K562 (cell line): ENCODE results near the gene CD46. TPM values are rescaled to one million over a fixed set of nuclear protein-coding genes. Genes with fewer than 3 reads are reported as not detected.

Source experiments
- ATF1 ChIP-seq, 2 experiments: fragments of 450-650 bp in 1 of 2; IDR thresholded peaks; 2 replicates each; pipeline ENCODE4 v1.6.1; 2016; ENCODE audit warnings: missing compliant biosample characterization in 1 of 2, missing genetic modification characterization in 1 of 2
- BRD4 ChIP-seq: fragments of 200-600 bp; sonication (generic); IDR thresholded peaks from 2 replicates; pipeline ENCODE4 v1.6.1; 2017; ENCODE audit warnings: inconsistent platforms
- CXXC5 ChIP-seq: fragments of 250-450 bp; sonication (Bioruptor Pico); IDR thresholded peaks from 2 replicates; pipeline ENCODE4 v1.8.0; 2022; ENCODE audit warnings: inconsistent platforms, mild to moderate bottlenecking, moderate library complexity
- FOSL1 ChIP-seq: fragments of 200-800 bp; sonication (Bioruptor generic); conservative IDR thresholded peaks from 2 replicates; pipeline ENCODE4 v1.6.1; 2016; ENCODE audit warnings: missing genetic modification characterization, missing compliant biosample characterization
- FOXM1 ChIP-seq, 2 experiments: fragments of 450-650 bp in 1 of 2; sonication (generic) in 1 of 2; formaldehyde crosslinking in 1 of 2; IDR thresholded peaks; 2 replicates each; pipeline versions ENCODE4 v1.6.1 to v1.9.0; 2017 to 2022; ENCODE audit warnings: low read depth in 2 of 2, mild to moderate bottlenecking in 2 of 2, missing genetic modification reagents in 1 of 2, moderate library complexity in 1 of 2
- MED1 ChIP-seq: sonication (generic); formaldehyde crosslinking; IDR thresholded peaks from 2 replicates; pipeline ENCODE4 v1.8.1; 2023; ENCODE audit warnings: missing genetic modification reagents, borderline replicate concordance
- MTA3 ChIP-seq: fragments of 450-650 bp; formaldehyde crosslinking; IDR thresholded peaks from 2 replicates; pipeline ENCODE4 v1.6.1; 2017; ENCODE audit warnings: mild to moderate bottlenecking, borderline replicate concordance
- NFXL1 ChIP-seq: fragments of 450-650 bp; formaldehyde crosslinking; IDR thresholded peaks from 2 replicates; pipeline ENCODE4 v1.4.0; 2021; ENCODE audit warnings: mild to moderate bottlenecking
- NR2F6 ChIP-seq: fragments of 450-650 bp; formaldehyde crosslinking; IDR thresholded peaks from 2 replicates; pipeline ENCODE4 v1.4.0; 2020; ENCODE audit warnings: mild to moderate bottlenecking
- WHSC1 ChIP-seq: IDR thresholded peaks from one replicate; pipeline ENCODE4 v1.6.1; 2012; ENCODE audit warnings: low read length, control low read depth, inconsistent platforms
- YBX1 ChIP-seq: fragments of 450-650 bp; IDR thresholded peaks from 2 replicates; pipeline ENCODE4 v1.7.1; 2016; ENCODE audit warnings: mild to moderate bottlenecking
- ZC3H8 ChIP-seq: fragments of 450-650 bp; IDR thresholded peaks from 2 replicates; pipeline ENCODE4 v1.6.1; 2017
- polyA plus RNA-seq, 8 experiments: library from polyadenylated mRNA; depleted of rRNA in 4 of 8; stranded (reverse) in 5 of 8; unstranded in 3 of 8; fragments of >200 nt; fragmentation: Nextera tagmentation in 2 of 8; fragmentation: Illumina TruSeq in 1 of 8; extraction: Ambion mirVana in 2 of 8; extraction: Trizol in 1 of 8; gene quantifications; 2 replicates each; pipeline versions ENCODE4 v1.2.1 to v1.2.3, GENCODE V29; 2011 to 2014; ENCODE audit warnings: inconsistent platforms in 1 of 8, missing spikeins in 1 of 8
- total RNA-seq, 7 experiments: library from RNA; depleted of rRNA in 6 of 7; stranded (reverse); fragments of >200 nt in 6 of 7; fragmentation: Illumina TruSeq in 2 of 7; extraction: Trizol in 2 of 7; gene quantifications; 2 replicates each; pipeline versions ENCODE4 v1.2.1 to v1.2.3, GENCODE V29; 2011 to 2021; ENCODE audit warnings: low replicate concordance in 1 of 7
- TF ChIP-seq, protein P1 (sequence below): fragments of 450-650 bp; IDR thresholded peaks from 2 replicates; pipeline ENCODE4 v1.7.0; 2016; ENCODE audit warnings: borderline replicate concordance
- TF ChIP-seq, protein P2 (sequence below): fragments of 250-450 bp; sonication (Bioruptor Pico); IDR thresholded peaks from 2 replicates; pipeline ENCODE4 v1.4.0; 2020; ENCODE audit warnings: borderline replicate concordance
- TF ChIP-seq, protein P3 (sequence below): sonication (generic); formaldehyde crosslinking; IDR thresholded peaks from 2 replicates; pipeline ENCODE4 v1.8.0; 2022; ENCODE audit warnings: missing genetic modification reagents, mild to moderate bottlenecking, moderate library complexity, borderline replicate concordance
- TF ChIP-seq, protein P4 (sequence below): fragments of 250-450 bp; sonication (Bioruptor Pico); IDR thresholded peaks from 2 replicates; pipeline ENCODE4 v1.8.0; 2022; ENCODE audit warnings: inconsistent platforms
- TF ChIP-seq, protein P5 (sequence below): sonication (generic); formaldehyde crosslinking; IDR thresholded peaks from 2 replicates; pipeline ENCODE4 v1.8.1; 2023; ENCODE audit warnings: mild to moderate bottlenecking, missing genetic modification reagents
- TF ChIP-seq, protein P6 (sequence below): fragments of 250-450 bp; sonication (Bioruptor Pico); IDR thresholded peaks from 2 replicates; pipeline ENCODE4 v1.4.0; 2020; ENCODE audit warnings: mild to moderate bottlenecking, moderate library complexity

CD46 gene
- total and polyA plus RNA-seq, 9 of the 15 experiments (the other 6 are each of a cell fraction or from before 2014, with no cell fraction given) = 87.9 to 374 (median 156) TPM

DNA sequence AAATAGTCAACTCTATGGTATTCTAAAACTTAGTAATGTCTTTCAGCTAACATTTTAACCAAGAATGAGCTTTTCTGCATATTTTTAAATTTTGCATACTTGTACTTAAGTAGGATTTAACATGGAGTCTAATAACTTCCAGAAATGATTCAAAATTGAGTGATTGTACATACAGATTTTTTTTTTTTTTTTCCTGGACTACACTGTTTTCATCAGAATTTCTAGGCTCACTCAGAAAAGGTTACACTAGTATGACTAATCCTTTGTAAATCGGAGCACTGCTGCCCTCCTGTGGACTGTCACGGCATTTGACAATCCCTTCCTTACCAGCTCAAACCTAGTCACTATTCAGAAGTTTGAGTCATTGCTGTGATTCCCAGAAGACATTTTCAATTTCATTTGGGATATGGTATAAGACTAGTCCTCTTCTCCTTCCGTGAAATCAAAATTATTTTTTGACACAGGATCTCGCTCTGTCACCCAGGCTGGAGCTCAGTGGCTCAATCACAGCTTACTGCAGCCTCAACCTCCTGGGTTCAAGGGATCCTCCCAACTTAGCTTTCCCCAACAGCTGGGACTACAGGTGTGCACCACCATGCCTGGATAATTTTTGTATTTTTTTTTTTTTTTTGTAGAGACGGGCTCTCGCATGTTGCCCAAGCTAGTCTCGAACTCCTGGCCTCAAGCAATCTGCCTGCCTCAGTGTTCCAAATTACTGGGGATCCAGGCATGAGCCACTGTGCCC lies 45.5 kb downstream of the CD46 start (continued):
- TF ChIP-seq, protein P1, sequence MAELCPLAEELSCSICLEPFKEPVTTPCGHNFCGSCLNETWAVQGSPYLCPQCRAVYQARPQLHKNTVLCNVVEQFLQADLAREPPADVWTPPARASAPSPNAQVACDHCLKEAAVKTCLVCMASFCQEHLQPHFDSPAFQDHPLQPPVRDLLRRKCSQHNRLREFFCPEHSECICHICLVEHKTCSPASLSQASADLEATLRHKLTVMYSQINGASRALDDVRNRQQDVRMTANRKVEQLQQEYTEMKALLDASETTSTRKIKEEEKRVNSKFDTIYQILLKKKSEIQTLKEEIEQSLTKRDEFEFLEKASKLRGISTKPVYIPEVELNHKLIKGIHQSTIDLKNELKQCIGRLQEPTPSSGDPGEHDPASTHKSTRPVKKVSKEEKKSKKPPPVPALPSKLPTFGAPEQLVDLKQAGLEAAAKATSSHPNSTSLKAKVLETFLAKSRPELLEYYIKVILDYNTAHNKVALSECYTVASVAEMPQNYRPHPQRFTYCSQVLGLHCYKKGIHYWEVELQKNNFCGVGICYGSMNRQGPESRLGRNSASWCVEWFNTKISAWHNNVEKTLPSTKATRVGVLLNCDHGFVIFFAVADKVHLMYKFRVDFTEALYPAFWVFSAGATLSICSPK = no peak
- TF ChIP-seq MTA3 (no peak), YBX1 (no peak), BRD4 (no peak), ZC3H8 (no peak), WHSC1 (no peak), MED1 (CRISPR knock-in tag) (no peak), FOXM1 (IDR thresholded peaks at IDR 0.05; ENCODE audit: low read depth) (no peak), FOXM1 (CRISPR knock-in tag; IDR thresholded peaks at IDR 0.05; ENCODE audit: low read depth) (no peak), CXXC5 (CRISPR knock-in tag) (no peak), FOSL1 (peak; percentile 96), NR2F6 (CRISPR knock-in tag) (no peak), NFXL1 (CRISPR knock-in tag) (no peak), ATF1 (CRISPR knock-in tag; IDR thresholded peaks at IDR 0.05) (no peak), ATF1 (tag; IDR thresholded peaks at IDR 0.05) (0 out of 2 replicates have a peak, but pooled peaks have one; percentile 17)
- TF ChIP-seq, protein P2, sequence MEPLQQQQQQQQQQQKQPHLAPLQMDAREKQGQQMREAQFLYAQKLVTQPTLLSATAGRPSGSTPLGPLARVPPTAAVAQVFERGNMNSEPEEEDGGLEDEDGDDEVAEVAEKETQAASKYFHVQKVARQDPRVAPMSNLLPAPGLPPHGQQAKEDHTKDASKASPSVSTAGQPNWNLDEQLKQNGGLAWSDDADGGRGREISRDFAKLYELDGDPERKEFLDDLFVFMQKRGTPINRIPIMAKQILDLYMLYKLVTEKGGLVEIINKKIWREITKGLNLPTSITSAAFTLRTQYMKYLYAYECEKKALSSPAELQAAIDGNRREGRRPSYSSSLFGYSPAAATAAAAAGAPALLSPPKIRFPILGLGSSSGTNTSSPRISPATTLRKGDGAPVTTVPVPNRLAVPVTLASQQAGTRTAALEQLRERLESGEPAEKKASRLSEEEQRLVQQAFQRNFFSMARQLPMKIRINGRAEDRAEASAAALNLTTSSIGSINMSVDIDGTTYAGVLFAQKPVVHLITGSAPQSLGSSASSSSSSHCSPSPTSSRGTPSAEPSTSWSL (CRISPR knock-in tag) = no peak
- TF ChIP-seq, protein P3, sequence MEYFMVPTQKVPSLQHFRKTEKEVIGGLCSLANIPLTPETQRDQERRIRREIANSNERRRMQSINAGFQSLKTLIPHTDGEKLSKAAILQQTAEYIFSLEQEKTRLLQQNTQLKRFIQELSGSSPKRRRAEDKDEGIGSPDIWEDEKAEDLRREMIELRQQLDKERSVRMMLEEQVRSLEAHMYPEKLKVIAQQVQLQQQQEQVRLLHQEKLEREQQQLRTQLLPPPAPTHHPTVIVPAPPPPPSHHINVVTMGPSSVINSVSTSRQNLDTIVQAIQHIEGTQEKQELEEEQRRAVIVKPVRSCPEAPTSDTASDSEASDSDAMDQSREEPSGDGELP (CRISPR knock-in tag) = 0 out of 2 replicates have a peak, but pooled peaks have one; percentile 23
- TF ChIP-seq, protein P4, sequence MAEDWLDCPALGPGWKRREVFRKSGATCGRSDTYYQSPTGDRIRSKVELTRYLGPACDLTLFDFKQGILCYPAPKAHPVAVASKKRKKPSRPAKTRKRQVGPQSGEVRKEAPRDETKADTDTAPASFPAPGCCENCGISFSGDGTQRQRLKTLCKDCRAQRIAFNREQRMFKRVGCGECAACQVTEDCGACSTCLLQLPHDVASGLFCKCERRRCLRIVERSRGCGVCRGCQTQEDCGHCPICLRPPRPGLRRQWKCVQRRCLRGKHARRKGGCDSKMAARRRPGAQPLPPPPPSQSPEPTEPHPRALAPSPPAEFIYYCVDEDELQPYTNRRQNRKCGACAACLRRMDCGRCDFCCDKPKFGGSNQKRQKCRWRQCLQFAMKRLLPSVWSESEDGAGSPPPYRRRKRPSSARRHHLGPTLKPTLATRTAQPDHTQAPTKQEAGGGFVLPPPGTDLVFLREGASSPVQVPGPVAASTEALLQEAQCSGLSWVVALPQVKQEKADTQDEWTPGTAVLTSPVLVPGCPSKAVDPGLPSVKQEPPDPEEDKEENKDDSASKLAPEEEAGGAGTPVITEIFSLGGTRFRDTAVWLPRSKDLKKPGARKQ = no peak
- TF ChIP-seq, protein P5, sequence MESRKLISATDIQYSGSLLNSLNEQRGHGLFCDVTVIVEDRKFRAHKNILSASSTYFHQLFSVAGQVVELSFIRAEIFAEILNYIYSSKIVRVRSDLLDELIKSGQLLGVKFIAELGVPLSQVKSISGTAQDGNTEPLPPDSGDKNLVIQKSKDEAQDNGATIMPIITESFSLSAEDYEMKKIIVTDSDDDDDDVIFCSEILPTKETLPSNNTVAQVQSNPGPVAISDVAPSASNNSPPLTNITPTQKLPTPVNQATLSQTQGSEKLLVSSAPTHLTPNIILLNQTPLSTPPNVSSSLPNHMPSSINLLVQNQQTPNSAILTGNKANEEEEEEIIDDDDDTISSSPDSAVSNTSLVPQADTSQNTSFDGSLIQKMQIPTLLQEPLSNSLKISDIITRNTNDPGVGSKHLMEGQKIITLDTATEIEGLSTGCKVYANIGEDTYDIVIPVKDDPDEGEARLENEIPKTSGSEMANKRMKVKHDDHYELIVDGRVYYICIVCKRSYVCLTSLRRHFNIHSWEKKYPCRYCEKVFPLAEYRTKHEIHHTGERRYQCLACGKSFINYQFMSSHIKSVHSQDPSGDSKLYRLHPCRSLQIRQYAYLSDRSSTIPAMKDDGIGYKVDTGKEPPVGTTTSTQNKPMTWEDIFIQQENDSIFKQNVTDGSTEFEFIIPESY (CRISPR knock-in tag) = no peak
- TF ChIP-seq, protein P6, sequence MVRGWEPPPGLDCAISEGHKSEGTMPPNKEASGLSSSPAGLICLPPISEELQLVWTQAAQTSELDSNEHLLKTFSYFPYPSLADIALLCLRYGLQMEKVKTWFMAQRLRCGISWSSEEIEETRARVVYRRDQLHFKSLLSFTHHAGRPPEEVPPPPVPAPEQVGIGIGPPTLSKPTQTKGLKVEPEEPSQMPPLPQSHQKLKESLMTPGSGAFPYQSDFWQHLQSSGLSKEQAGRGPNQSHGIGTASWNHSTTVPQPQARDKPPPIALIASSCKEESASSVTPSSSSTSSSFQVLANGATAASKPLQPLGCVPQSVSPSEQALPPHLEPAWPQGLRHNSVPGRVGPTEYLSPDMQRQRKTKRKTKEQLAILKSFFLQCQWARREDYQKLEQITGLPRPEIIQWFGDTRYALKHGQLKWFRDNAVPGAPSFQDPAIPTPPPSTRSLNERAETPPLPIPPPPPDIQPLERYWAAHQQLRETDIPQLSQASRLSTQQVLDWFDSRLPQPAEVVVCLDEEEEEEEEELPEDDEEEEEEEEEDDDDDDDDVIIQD (CRISPR knock-in tag) = no peak
